Muscle of back (tissue), 13 donors: ENCODE measurements around the gene SLC15A1. TPM values are rescaled to one million over a fixed set of nuclear protein-coding genes. Genes with fewer than 3 reads are reported as not detected.

ENCODE experiments used
- DNase-seq, 3 donors: peaks; one replicate each; pipeline versions ENCODE4 v3.0.0 to v3.0.0-alpha.2; 2013
- long read RNA-seq, 9 donors: transcript quantifications; one replicate each; lab custom pipeline, GENCODE V29; 2026
- polyA plus RNA-seq, 10 donors: library from polyadenylated mRNA; unstranded; fragments of 120-200 nt; gene quantifications; one replicate each; pipeline ENCODE4 v1.2.1, GENCODE V29; 2013; ENCODE audit not compliant: insufficient read length in 10 of 10

SLC15A1 gene, protein sequence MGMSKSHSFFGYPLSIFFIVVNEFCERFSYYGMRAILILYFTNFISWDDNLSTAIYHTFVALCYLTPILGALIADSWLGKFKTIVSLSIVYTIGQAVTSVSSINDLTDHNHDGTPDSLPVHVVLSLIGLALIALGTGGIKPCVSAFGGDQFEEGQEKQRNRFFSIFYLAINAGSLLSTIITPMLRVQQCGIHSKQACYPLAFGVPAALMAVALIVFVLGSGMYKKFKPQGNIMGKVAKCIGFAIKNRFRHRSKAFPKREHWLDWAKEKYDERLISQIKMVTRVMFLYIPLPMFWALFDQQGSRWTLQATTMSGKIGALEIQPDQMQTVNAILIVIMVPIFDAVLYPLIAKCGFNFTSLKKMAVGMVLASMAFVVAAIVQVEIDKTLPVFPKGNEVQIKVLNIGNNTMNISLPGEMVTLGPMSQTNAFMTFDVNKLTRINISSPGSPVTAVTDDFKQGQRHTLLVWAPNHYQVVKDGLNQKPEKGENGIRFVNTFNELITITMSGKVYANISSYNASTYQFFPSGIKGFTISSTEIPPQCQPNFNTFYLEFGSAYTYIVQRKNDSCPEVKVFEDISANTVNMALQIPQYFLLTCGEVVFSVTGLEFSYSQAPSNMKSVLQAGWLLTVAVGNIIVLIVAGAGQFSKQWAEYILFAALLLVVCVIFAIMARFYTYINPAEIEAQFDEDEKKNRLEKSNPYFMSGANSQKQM
- polyA plus RNA-seq = under 1 TPM in 6 of 10 donors, not detected in 4; 0.09 to 0.39 (median 0.17) TPM
- long read RNA-seq, donor 1 = 0 reads
- long read RNA-seq, donor 2 = 0 reads
- long read RNA-seq, donor 3 = 0 reads
- long read RNA-seq, donor 4 = 0 reads
- long read RNA-seq, donor 5 = 0 reads
- long read RNA-seq, donor 6 = 0 reads
- long read RNA-seq, donor 7 = 0 reads
- long read RNA-seq, donor 8 = 0 reads
- long read RNA-seq, donor 9 = 0 reads

DNA sequence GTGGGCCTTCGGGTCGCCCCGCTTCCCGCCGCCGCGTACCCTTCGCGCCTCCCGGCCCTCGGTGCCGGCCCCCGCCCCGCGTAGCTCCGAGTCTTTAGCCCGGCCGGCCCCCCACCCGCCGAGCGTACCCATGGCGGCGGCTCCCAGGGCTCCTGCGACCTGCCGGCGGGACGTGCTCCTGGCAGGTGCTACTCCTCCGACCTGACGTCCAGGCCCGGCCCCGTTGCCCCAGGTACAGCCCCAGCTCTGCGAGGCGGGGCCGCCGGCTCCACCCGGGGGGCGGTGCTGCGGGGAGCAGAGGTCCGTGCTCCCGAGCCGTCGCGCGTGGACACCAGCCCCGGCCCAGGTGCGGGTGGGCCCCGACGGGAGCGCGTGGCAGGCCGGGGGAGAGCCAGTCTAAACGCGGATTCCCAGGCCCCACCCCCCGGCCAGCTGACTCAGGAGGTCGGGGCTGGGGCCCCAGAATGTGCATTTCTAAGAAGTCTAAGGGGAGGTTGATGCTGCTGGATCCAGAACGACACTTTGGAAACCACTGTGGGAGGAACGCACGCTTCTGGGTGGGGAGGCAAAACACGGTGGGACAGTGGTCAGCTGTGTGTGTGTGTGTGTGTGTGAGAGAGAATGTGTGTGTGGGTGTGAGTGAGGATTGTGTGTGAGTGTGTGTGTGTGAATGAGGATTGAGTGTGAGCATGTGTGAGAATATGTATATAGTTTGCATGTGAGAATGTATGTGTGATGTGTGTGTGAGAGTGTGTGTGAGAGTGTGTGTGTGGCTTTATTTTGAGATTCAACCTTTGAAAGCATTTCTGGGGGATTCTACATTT is at the start of gene SLC15A1:
Gene SLC15A1, minus strand, starts transcription at position 206 of the 824 bp plus-strand sequence. Its CDS starts 74 bp downstream, at position 132.
- no peak for DNase-seq

DNA sequence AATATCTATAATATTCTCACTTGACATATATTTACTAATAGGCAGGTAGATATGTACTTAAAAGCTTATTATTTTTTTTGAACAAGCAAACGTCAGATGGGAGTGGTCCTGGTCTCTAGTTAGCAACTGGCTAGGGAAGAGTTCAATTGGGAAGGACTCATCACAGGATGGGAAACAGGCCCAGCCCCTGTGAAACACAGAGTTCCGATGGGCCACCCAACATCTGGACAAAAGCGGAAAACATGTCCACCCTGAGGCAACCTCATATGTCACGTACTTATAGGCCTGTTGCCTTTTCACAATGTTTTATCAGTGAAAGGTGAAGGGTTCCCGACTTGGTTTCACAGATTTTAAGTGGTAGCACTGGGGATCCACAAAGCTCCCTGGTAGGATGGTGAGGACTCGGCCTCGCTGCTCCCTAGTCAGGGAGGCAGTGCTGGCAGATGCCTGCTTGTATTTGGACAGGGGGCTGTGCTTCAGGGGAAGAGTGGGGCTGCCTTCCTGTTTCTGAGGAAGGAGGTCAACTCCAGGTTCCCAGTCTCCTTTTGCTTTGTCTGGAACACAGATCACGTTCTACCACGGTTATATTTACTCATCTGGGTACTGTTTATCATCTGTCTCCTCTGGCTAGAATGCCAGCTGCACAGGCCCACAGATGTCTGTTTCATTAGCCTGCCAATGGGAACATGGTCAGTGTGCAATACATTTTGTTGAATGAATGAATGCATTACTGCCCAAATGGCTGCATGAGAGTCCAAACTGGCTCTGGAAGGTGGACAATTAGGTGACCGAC is 49.4 kb upstream of the SLC15A1 start:
- DNase-seq = no peak

DNA sequence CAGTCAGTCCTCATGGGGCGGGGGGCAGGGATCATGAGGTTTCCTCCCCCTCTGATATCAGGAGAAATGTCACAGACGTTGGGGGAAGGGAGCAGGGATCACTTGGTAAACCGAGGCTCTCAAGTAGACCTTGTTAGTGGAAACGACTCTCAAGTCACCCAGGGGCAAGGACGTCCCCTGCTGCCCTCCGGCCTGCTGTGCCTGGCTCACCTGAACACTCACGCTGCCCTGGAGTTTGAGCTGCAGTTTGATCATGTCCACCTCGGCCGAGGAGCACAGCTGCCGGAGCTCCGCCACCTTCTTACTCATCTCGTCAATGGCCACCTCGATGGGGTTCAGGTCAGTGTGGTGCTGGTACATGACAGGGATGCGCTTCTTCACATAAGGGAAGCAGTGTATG is 47.6 kb upstream of the SLC15A1 start:
- no peak for DNase-seq

DNA sequence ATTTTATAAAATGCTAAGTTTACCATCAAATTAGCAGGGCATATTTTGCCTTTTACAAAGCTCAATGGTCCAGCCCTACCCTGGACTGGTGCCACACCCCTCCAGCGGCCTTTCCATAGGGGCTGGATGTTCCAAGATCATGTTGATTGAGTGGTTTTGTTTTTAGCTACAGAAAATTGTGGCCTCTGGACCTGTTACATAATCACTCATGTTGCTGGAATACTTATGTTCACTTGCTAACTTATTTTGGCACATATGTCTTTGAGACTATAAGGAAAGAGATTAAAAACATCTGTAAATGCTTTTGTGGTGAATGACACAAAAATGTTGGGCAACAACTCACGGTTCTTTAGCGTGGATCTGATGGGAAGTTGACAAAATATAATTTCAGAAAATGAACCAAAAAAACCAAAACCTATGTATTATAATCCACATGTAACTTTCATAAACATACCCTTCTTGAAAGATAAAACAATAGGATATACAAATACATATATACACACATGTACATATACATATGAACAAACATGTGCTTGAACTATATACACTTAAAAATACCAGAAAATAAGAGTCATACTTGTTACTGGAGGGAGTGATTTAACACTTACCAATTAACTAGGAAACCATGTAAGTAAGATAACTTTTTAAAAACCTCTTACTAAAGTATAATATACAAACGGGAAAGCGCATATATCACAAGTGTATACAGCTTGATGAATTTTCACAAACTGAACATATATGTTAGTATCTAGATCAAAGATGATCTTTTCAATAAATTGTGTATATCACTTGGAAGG is 46.6 kb upstream of the SLC15A1 start:
- DNase-seq = peak; percentile 75 to 77 (median 77)

DNA sequence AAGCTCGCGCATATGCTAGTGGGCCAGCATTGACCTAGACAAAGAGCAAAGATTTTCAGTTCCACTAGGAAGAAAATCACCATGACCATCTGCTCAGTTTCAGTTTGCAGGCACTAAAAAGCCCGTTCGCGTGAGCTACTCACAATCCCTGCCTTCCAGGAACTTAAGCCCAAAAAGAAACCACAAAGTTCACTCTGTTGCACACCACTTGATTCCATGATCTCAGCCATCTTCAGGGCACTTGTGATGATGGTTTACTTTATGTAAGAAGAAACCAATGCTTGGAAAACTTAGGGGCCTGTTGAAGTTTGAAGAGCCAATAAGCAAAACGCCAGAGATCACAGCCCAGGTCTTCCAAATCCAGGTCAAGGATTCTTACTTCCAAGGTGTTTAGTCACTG is 45.0 kb upstream of the SLC15A1 start:
- no peak for DNase-seq

DNA sequence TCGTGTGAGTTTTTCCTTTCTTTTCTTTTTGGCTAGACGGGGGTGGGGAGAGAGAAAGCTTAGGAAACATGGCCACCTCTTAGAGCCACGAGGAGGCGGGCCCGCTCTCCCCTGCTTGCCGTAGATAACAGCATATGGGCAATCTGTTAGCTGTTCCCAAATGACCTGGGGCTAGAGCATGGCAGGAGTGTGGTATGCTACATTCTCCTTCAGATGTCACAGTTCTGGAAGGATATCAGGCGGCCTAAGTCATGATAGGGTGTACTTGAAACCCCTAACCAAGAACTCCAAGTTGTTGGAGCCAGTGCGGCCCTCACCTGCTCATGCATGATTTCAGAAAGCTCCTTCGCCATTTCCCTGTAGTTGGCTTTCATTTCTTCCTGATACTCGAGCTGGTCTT is 44.3 kb upstream of the SLC15A1 start:
- DNase-seq = no peak

DNA sequence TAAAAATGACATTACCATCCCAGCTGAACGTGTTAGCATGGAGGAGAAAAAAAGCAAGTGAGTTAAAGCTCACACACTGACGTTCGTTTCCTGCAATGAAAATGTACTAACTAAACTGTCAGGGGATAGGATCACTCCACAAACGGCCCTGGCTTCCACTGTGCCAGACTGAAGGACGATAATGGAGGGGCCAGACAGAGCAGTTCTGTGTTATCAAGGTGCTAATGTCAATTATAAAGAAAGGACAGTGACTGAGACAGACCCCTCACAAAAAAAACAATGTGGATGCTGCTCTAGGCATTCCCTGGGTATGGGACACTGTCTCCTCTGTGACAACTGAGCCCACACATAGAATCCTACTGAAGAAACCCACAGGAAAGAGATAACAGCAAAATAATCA is 43.7 kb upstream of the SLC15A1 start:
- DNase-seq = no peak

DNA sequence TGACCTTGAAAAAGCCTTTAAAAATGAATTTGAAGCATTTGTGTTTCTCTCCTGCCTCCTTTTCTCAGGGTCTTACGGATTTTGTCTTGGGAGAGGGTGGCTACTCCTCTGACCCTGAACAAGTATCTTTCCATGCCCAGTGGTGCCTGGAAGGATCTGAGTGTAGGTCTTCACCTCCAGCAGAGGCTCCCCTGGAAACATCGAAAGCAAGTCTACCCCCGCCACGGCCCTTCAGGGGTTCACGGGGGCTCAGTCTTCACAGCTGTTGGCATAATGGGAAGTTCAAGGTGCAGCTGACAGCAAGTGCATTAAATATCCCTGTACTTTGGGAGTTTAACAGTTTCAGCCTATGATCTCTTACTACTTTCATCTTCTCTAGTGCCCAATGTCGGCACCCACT is 42.7 kb upstream of the SLC15A1 start:
- DNase-seq = no peak

DNA sequence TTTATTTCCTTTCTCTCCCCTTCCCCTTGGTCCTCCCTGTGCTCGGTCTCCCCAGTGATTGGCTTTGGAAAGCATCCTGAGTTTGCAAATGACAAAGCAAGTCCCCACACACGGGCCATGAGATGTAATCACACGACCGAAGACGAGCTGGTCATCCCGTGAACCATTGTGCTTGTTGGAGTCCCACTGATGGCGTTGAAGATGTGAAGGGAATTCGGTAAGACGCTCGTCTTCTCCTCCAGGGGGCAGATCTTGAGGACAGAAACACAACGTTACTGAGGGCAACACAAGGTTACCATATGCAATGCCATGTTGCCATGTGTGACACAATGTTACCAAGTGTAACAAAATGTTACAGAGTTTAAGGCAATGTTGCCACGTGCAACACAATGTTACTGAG is 42.0 kb upstream of the SLC15A1 start:
- no peak for DNase-seq

DNA sequence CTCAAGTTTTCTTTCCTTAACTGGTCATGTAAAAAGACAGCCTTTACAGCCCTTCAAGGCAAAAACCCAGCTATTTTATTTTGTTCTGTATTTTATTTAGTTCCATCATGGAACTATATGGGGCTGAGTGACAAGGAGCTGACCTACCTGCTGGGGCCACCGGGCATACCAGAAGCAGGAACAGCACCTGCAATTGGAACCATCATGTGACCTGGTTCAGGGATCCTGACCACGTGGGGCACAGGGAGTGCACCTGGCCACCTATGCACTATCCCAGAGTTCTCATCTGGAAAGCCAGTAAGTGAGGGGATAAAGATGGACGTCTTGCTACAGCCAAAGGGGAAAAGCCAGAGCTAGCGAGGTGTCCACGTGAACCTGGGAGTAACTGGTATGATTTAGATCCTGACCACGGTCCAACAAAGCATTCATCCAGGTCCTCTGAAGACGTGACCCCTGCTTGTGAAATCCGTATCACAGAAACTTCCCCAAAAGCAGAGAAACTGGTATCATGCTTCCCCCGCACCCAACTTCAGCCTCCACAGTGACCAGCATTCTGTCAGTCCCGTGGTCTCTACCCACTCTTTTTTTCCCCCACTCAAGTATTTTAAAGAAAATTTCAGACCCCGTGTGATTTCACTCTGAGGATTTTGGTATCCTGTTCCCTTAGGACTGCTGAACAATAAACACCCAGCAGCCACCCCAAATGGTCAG is 40.5 kb upstream of the SLC15A1 start:
- DNase-seq = no peak

DNA sequence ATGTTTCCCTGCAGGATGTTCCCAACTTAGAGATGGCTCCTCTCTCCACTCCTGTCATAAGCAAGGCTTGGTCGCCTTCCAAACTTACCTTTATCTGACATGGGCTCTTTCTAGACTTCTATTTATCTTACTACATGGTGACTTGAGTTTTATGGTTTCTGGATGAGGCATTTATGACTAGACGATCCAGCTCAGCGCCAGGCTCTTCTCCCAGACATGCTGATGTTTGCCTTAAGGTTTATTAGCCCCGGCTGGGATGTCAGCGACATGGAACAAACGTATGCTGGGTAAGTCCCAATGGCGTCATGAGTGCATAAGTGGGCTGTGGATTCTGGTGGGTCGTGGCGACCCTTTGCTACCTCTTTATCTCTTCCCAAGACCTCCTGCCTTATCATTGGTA is 39.8 kb upstream of the SLC15A1 start:
- no peak for DNase-seq

DNA sequence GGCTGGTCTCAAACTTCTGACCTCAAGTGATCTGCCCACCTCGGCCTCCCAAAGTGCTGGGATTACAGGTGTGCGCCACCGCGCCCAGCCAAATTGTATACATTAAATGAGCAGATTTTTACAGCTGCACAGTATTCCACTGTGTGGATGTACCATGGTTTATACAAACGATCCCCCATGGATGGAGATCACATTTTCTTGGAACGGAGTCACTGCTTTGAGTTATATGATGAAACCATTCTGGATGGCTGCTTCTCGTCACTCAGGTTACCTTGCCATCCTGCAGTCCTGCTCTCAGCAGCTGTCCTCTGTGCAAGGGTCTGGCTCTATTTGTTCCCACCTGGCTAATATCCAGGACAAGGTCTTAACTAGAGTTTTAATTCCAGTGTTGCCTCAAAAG is 39.1 kb upstream of the SLC15A1 start:
- no peak for DNase-seq

DNA sequence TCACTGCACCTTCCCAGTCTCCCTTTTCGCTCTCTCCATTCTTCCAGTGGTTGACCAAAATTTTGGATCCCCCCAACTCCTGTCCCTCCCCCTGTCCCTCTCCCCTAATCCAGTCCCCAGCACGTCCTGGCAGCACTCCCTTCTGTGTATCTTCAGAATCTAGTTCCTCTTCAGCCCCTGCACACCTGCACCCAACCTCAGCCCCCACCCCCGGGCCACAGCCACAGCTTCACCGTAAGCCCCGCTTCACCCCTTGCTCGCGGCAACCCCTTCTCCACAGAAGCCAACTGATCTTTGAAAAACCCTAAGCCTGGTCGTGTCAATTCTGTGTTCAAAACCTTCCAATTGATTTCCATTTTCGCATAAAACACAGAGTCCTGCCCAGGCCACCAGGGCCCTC is 35.5 kb upstream of the SLC15A1 start:
- DNase-seq = no peak

DNA sequence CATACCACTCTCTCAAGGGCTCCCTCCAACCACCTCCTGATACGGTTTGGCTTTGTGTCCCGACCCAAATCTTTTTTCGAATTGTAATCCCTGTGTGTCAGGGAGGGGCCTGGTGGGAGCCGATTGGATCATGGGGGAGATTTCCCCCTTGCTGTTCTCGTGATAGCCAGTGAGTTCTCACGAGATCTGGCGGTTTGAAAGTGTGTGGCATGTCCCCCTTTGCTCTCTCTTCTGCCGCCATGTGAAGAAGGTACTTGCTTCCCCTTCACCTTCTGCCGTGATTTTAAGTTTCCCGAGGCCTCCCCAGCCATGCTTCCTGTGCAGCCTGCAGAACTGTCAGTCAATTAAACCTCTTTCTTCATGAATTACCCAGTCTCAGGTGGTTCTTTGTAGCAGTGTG is 34.7 kb upstream of the SLC15A1 start:
- no peak for DNase-seq

DNA sequence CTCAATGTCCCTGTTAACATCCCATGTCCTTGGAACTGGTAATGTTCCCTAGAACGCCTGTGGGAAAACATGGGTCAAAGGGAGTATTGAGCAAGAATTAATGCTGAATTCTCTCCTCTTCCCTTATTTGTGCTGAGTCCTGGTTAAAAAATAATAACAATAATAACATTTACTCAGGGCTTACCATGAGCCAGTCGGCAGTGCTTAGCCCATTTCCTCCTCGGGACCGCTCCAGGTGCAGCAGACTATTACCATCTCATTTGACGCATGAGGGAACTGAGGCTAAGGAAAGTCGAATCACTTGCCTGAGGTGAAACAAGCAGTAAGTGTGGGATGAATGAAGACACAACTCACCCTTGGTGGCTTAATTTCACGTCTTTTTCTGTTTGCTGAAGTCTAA is 33.6 kb upstream of the SLC15A1 start:
- DNase-seq = no peak

DNA sequence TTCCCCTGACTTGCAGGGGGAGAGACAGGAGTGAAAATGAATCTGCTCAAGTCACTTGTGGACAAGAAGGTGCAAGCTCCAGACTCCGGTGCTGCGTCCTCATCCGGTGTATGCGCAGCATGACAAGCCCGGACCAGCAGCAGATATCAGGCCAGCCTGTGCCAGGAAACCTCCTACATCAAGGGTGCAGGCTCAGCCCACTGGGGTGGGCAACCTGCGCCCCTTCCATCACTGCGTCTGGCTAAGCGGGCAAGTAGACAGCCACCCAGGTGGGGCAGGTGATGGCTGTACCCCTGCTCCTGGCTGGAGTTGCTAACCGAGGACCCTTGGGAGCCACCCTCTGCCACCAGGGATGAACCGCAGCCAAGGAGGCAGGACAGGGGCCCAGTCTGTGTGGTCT is 32.9 kb upstream of the SLC15A1 start:
- no peak for DNase-seq

DNA sequence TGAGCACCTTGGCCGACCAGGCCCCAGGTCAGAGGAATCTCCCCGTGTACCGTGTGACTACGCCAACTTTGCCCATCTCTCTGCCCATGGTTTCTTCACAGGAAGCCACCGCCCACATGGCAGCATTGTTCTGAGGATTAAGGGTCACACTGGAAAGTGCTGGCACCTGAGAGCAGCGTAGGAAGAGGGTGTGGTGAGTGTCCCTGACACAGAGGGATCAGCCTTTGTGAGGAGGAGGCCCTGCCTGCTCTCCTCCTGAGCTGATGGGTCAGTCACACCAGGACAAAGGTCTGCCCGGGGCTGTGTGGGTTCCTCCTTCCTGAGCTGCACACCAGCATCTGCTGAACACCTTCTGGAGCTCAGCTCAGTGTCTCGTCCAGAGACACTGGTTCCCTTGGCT is 32.2 kb upstream of the SLC15A1 start:
- no peak for DNase-seq

DNA sequence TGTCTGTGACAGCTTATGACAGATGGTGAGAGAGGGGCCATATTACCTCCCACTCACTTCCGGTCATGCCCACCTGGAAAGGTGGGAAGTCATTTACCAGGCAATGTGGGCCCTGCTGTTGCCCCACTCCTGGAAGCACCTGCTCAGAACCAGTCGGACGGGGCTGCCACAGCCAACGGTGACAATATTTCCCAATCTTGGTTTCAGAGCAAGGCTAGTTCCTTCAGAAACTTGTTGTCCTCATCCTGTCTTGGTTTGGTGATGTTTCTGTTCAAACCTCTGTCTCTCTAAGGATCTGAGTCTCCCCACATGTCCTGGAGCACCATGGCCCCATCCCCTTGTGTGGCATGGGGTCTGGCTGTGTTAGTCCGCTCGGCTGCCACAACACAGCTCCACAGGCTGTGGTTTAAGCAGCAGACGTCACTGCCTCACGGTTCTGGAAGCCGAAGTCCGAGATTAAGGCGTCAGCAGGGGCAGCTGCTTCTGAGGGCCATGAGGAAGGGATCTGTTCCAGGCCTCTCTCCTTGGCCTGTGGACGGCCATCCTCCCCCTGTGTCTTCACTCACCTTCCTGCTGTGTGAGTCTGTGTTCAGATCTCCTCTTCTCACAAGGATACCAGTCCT is 31.5 kb upstream of the SLC15A1 start:
- DNase-seq = no peak

DNA sequence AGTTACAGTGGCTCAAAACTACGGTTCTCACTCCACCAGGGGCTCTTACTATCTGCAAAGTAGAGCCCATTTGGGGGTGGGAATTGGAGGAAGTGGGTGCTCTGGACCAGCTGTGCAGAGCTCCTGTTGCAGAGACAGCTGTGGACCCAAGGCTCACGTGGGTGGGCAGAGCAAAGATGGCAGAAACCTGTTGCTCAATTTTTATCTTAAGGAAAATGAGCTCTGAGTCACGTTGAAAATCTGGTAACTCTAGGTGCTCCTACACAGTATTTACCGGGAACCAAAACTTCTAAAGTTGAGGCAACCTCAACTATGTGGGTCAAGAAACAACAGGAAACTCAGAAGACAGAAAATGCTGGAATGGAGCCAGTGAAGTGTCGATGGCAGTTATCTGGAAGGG is 30.2 kb upstream of the SLC15A1 start:
- DNase-seq = no peak
